HG02623 (cell line): Measurements from ENCODE around the gene HTT.

Experiments used
- ATAC-seq: cut with Tn5 transposase; IDR thresholded peaks from one replicate; pipeline ENCODE4 v1.9.1; 2021; ENCODE audit warnings: moderate library complexity; ENCODE audit not compliant: unreplicated experiment

The HTT gene

GRCh38 chr4:3197366-3198105 is 123.1 kb downstream of the HTT start:
- ATAC-seq = no peak

GRCh38 chr4:3198906-3199305 is 124.4 kb downstream of the HTT start:
- no peak for ATAC-seq

GRCh38 chr4:3199653-3200422 is 125.4 kb downstream of the HTT start:
- no peak for ATAC-seq

- no peak for ATAC-seq
Observed at GRCh38 chr4:3200423-3201090, 126.1 kb downstream of the HTT start.

GRCh38 chr4:3201718-3202702 is 127.5 kb downstream of the HTT start:
- no peak for ATAC-seq

GRCh38 chr4:3202836-3203820 is 128.6 kb downstream of the HTT start:
- no peak for ATAC-seq

- ATAC-seq = no peak
Observed at GRCh38 chr4:3203971-3204431, 129.5 kb downstream of the HTT start.

- no peak for ATAC-seq
Observed at GRCh38 chr4:3205995-3206394, 131.5 kb downstream of the HTT start.

GRCh38 chr4:3206439-3207100 is 132.1 kb downstream of the HTT start:
- ATAC-seq = no peak

- ATAC-seq = no peak
Observed at GRCh38 chr4:3207531-3208037, 133.1 kb downstream of the HTT start.

GRCh38 chr4:3208826-3209225 is 134.3 kb downstream of the HTT start:
- ATAC-seq = no peak

GRCh38 chr4:3209551-3210325 is 135.3 kb downstream of the HTT start:
- ATAC-seq = no peak

GRCh38 chr4:3210467-3210866 is 136.0 kb downstream of the HTT start:
- ATAC-seq = no peak

GRCh38 chr4:3211866-3212265 is 137.4 kb downstream of the HTT start:
- no peak for ATAC-seq

- no peak for ATAC-seq
Observed at GRCh38 chr4:3212391-3213105, 138.1 kb downstream of the HTT start.

GRCh38 chr4:3213106-3213425 is 138.6 kb downstream of the HTT start:
- no peak for ATAC-seq

- no peak for ATAC-seq
Observed at GRCh38 chr4:3213661-3214250, 139.3 kb downstream of the HTT start.
